CD14-positive monocyte (primary cell): Measurements from ENCODE around the gene SYT7. TPM values are rescaled to one million over a fixed set of nuclear protein-coding genes. Genes with fewer than 3 reads are reported as not detected.

ENCODE experiments used
- DNase-seq, 3 donors: peaks; one replicate each; pipeline ENCODE4 v3.0.0-alpha.2; 2011 to 2022
- H2AFZ ChIP-seq: 2 replicates; pipeline ENCODE4 v1.6.0; 2012; ENCODE audit warnings: mild to moderate bottlenecking, low read depth, low read length, inconsistent platforms; ENCODE audit not compliant: insufficient read depth, poor library complexity, severe bottlenecking
- H3K27ac ChIP-seq, 2 donors: 1 replicate in 1 of 2; 2 replicates in 1 of 2; pipeline ENCODE4 v1.5.1; 2012 to 2013; ENCODE audit warnings: low read length in 2 of 2, control low read depth in 1 of 2, inconsistent platforms in 1 of 2, low read depth in 1 of 2, mild to moderate bottlenecking in 1 of 2
- H3K27me3 ChIP-seq, 2 donors: one replicate each; pipeline versions ENCODE4 v1.6.0 to v1.6.1; 2011 to 2013; ENCODE audit warnings: low read length in 2 of 2; ENCODE audit not compliant: control insufficient read depth in 2 of 2, insufficient read depth in 2 of 2
- H3K36me3 ChIP-seq, 2 donors: replicated peaks in 1 of 2; 1 replicate in 1 of 2; 2 replicates in 1 of 2; pipeline versions ENCODE4 v1.5.1 to v1.6.1; 2012 to 2013; ENCODE audit warnings: low read length in 2 of 2, control low read depth in 1 of 2, inconsistent platforms in 1 of 2, mild to moderate bottlenecking in 1 of 2; ENCODE audit not compliant: insufficient read depth in 2 of 2, control insufficient read depth in 1 of 2
- H3K4me1 ChIP-seq, 2 donors: 1 replicate in 1 of 2; 2 replicates in 1 of 2; pipeline versions ENCODE4 v1.5.1 to v1.6.1; 2012 to 2013; ENCODE audit warnings: low read length in 2 of 2, control low read depth in 1 of 2, inconsistent platforms in 1 of 2, mild to moderate bottlenecking in 1 of 2, moderate library complexity in 1 of 2; ENCODE audit not compliant: insufficient read depth in 2 of 2, control insufficient read depth in 1 of 2
- H3K4me2 ChIP-seq: replicated peaks from 2 replicates; pipeline ENCODE3; 2012; ENCODE audit warnings: low read length, moderate library complexity, mild to moderate bottlenecking; ENCODE audit not compliant: poor library complexity, severe bottlenecking; ENCODE audit errors: extremely low read depth
- H3K4me3 ChIP-seq, 3 experiments: fragments of 200-600 bp in 1 of 3; sonication (generic) in 1 of 3; replicated peaks in 1 of 3; 1 replicate in 2 of 3; 2 replicates in 1 of 3; pipeline ENCODE4 v1.5.1; 2011 to 2013; ENCODE audit warnings: low read length in 3 of 3, mild to moderate bottlenecking in 3 of 3, control low read depth in 2 of 3, low read depth in 2 of 3, inconsistent platforms in 1 of 3, moderate library complexity in 1 of 3
- H3K79me2 ChIP-seq: 2 replicates; pipeline ENCODE4 v1.6.0; 2012; ENCODE audit warnings: mild to moderate bottlenecking, control low read depth, inconsistent platforms, low read length, moderate library complexity; ENCODE audit not compliant: insufficient read depth
- H3K9ac ChIP-seq: 2 replicates; pipeline ENCODE4 v1.6.0; 2017; ENCODE audit warnings: low read length, mild to moderate bottlenecking; ENCODE audit not compliant: insufficient read depth, poor library complexity, severe bottlenecking
- H3K9me3 ChIP-seq, 2 donors: replicated peaks in 1 of 2; 1 replicate in 1 of 2; 2 replicates in 1 of 2; pipeline versions ENCODE4 v1.5.1 to v1.6.1; 2012 to 2013; ENCODE audit warnings: low read length in 2 of 2, control low read depth in 1 of 2; ENCODE audit not compliant: control insufficient read depth in 1 of 2, insufficient read depth in 1 of 2
- H4K20me1 ChIP-seq: 2 replicates; pipeline ENCODE4 v1.6.0; 2012; ENCODE audit warnings: mild to moderate bottlenecking, low read length, control low read depth, moderate library complexity; ENCODE audit not compliant: insufficient read depth
- H3K27ac Mint-ChIP-seq, 7 donors: one replicate each; pipeline ENCODE4 v1.8.0; 2020; ENCODE audit warnings: mild to moderate bottlenecking in 7 of 7, mixed read lengths in 7 of 7, moderate library complexity in 6 of 7, inconsistent platforms in 2 of 7
- H3K27me3 Mint-ChIP-seq, 3 donors: one replicate each; pipeline ENCODE4 v1.8.0; 2021 to 2022; ENCODE audit warnings: low read depth in 3 of 3, mild to moderate bottlenecking in 3 of 3, mixed read lengths in 3 of 3, moderate library complexity in 3 of 3, inconsistent platforms in 1 of 3
- H3K36me3 Mint-ChIP-seq, 2 donors: one replicate each; pipeline ENCODE4 v1.8.0; 2020; ENCODE audit warnings: mixed read lengths in 2 of 2, inconsistent platforms in 1 of 2, mild to moderate bottlenecking in 1 of 2
- H3K4me1 Mint-ChIP-seq: one replicate; pipeline ENCODE4 v1.8.0; 2020; ENCODE audit warnings: mild to moderate bottlenecking, mixed read lengths
- H3K4me3 Mint-ChIP-seq, 2 donors: one replicate each; pipeline ENCODE4 v1.8.0; 2020; ENCODE audit warnings: mild to moderate bottlenecking in 2 of 2, mixed read lengths in 2 of 2, moderate library complexity in 1 of 2
- H3K9me3 Mint-ChIP-seq, 7 donors: one replicate each; pipeline ENCODE4 v1.8.0; 2020 to 2022; ENCODE audit warnings: mixed read lengths in 7 of 7, mild to moderate bottlenecking in 6 of 7, moderate library complexity in 6 of 7, inconsistent platforms in 2 of 7
- CTCF ChIP-seq: fragments of 200-600 bp; IDR thresholded peaks from one replicate; pipeline ENCODE4 v1.8.0; 2022; ENCODE audit warnings: antibody characterized with exemption, mild to moderate bottlenecking
- WGBS: methylation state at CpG from one replicate; pipeline ENCODE4 v1.1.5; 2013; ENCODE audit warnings: missing lambda C conversion rate; ENCODE audit not compliant: insufficient coverage; 5-methylcytosine and 5-hydroxymethylcytosine counted together
- intact Hi-C, 2 donors: fragments of 100-400 bp; cut with micrococcal nuclease; formaldehyde crosslinking; loops; one replicate each; pipeline versions ENCODE4 v1.15.0 to v1.15.1; 2023
- polyA plus RNA-seq, 3 donors: library from polyadenylated mRNA; depleted of rRNA in 1 of 3; unstranded in 2 of 3; stranded (reverse) in 1 of 3; fragments of 300-500 nt in 2 of 3; fragments of >200 nt in 1 of 3; fragmentation: Illumina TruSeq in 2 of 3; gene quantifications; 1 replicate in 2 of 3; 2 replicates in 1 of 3; pipeline ENCODE4 v1.2.3, GENCODE V29; 2012 to 2021

The SYT7 gene
- polyA plus RNA-seq, 3 donors: not detected

- H3K27me3 Mint-ChIP-seq: peaks cover 51 to 71% (median 54%) of the 10 kb centered on the region in 3 donors
These were observed 25.6 kb downstream of the SYT7 start for GRCh38 chr11:61555051-61555969.

More at GRCh38 chr11:61555051-61555969, 25.6 kb downstream of the SYT7 start:
- Histone ChIP-seq H4K20me1 (no peaks in the 10 kb centered on the region), H3K4me3 (no peak overlapping the region), H3K9me3 (peaks cover 0 to 12% of the 10 kb centered on the region in 2 donors), H2AFZ (no peak overlapping the region), H3K9ac (no peak overlapping the region), H3K4me1 (no peaks in the 10 kb centered on the region), H3K4me2 (no peak overlapping the region), H3K36me3 (no peaks in the 10 kb centered on the region), H3K27ac (no peak overlapping the region), H3K27me3 (peaks cover 19 to 48% of the 10 kb centered on the region in 2 donors), H3K79me2 (no peaks in the 10 kb centered on the region)
- no peaks in the 10 kb centered on the region for H3K4me1 Mint-ChIP-seq
- H3K27ac Mint-ChIP-seq: no peak overlapping the region
- DNase-seq: no peak
- 6% methylated on average over 36 of the region's 57 CpGs for WGBS
- no peaks in the 10 kb centered on the region for H3K36me3 Mint-ChIP-seq
- intact Hi-C loops: no loop called here
- H3K4me3 Mint-ChIP-seq: peak overlapping the region in 1 of 2 donors; percentile 83
- peaks cover 0 to 2% (median 0%) of the 10 kb centered on the region in 7 donors for H3K9me3 Mint-ChIP-seq
- no peak for TF ChIP-seq CTCF
